Neuronal stem cell (in vitro differentiated cells): ENCODE measurements around the gene DZIP1.

Source experiments
- DNase-seq: peaks from one replicate; pipeline ENCODE4 v3.0.0-alpha.2; 2013; ENCODE audit warnings: low spot score
- H2AFZ ChIP-seq: one replicate; pipeline ENCODE4 v1.6.1; 2013; ENCODE audit warnings: mild to moderate bottlenecking, low read length, inconsistent platforms
- H2AK5ac ChIP-seq: 2 replicates; pipeline ENCODE4 v1.6.1; 2013; ENCODE audit warnings: low read depth, mild to moderate bottlenecking, inconsistent platforms, low read length, moderate library complexity, mixed read lengths
- H2BK120ac ChIP-seq: 2 replicates; pipeline ENCODE4 v1.6.1; 2013; ENCODE audit warnings: low read depth, mild to moderate bottlenecking, inconsistent platforms, low read length, moderate library complexity, mixed read lengths
- H2BK12ac ChIP-seq: one replicate; pipeline ENCODE4 v1.6.1; 2013; ENCODE audit warnings: low read length, inconsistent platforms
- H2BK15ac ChIP-seq: 2 replicates; pipeline ENCODE4 v1.6.1; 2013; ENCODE audit warnings: mild to moderate bottlenecking, low read length, inconsistent platforms, mixed read lengths
- H2BK5ac ChIP-seq: one replicate; pipeline ENCODE4 v1.6.1; 2013; ENCODE audit warnings: inconsistent platforms, mild to moderate bottlenecking, low read length, moderate library complexity
- H3K14ac ChIP-seq: one replicate; pipeline ENCODE4 v1.6.1; 2013; ENCODE audit warnings: low read length, inconsistent platforms
- H3K18ac ChIP-seq: 2 replicates; pipeline ENCODE4 v1.6.1; 2013; ENCODE audit warnings: low read length, inconsistent platforms
- H3K23ac ChIP-seq: 2 replicates; pipeline ENCODE4 v1.6.1; 2013; ENCODE audit warnings: low read depth, mild to moderate bottlenecking, mixed read lengths, low read length, inconsistent platforms; ENCODE audit not compliant: poor library complexity
- H3K27ac ChIP-seq: replicated peaks from 3 replicates; pipeline ENCODE4 v1.5.1; 2013; ENCODE audit warnings: low read length, inconsistent platforms
- H3K27me3 ChIP-seq, 3 experiments: 2 replicates each; pipeline ENCODE4 v1.6.1; 2013; ENCODE audit warnings: low read length in 3 of 3, mild to moderate bottlenecking in 2 of 3, inconsistent platforms in 1 of 3, low read depth in 1 of 3, mixed read lengths in 1 of 3, moderate library complexity in 1 of 3; ENCODE audit not compliant: control insufficient read depth in 3 of 3, insufficient read depth in 3 of 3
- H3K36me3 ChIP-seq, 2 donors: replicated peaks in 1 of 2; 2 replicates each; pipeline ENCODE4 v1.6.1; 2013; ENCODE audit warnings: low read length in 2 of 2; ENCODE audit not compliant: control insufficient read depth in 2 of 2, insufficient read depth in 2 of 2
- H3K4ac ChIP-seq: 2 replicates; pipeline ENCODE4 v1.6.1; 2013; ENCODE audit warnings: inconsistent platforms, mild to moderate bottlenecking, low read length, moderate library complexity
- H3K4me1 ChIP-seq, 2 donors: 1 replicate in 1 of 2; 2 replicates in 1 of 2; pipeline ENCODE4 v1.6.1; 2013; ENCODE audit warnings: low read length in 2 of 2, low read depth in 1 of 2; ENCODE audit not compliant: control insufficient read depth in 2 of 2, insufficient read depth in 1 of 2
- H3K4me2 ChIP-seq: one replicate; pipeline ENCODE4 v1.6.1; 2013; ENCODE audit warnings: mild to moderate bottlenecking, low read length, inconsistent platforms; ENCODE audit not compliant: insufficient read depth, poor library complexity, severe bottlenecking
- H3K4me3 ChIP-seq, 2 donors: 2 replicates each; pipeline ENCODE4 v1.5.1; 2013; ENCODE audit warnings: low read length in 2 of 2, mild to moderate bottlenecking in 2 of 2, inconsistent platforms in 1 of 2, moderate library complexity in 1 of 2
- H3K79me1 ChIP-seq: one replicate; pipeline ENCODE4 v1.6.1; 2013; ENCODE audit warnings: low read depth, mild to moderate bottlenecking, inconsistent platforms, low read length, moderate library complexity
- H3K9ac ChIP-seq: one replicate; pipeline ENCODE4 v1.6.1; 2013; ENCODE audit warnings: mild to moderate bottlenecking, low read depth, low read length, inconsistent platforms; ENCODE audit not compliant: poor library complexity
- H3K9me3 ChIP-seq, 2 donors: replicated peaks in 1 of 2; 2 replicates each; pipeline versions ENCODE3 to v1.6.1; 2013; ENCODE audit warnings: low read length in 2 of 2, mild to moderate bottlenecking in 2 of 2, inconsistent platforms in 1 of 2, low read depth in 1 of 2, mixed read lengths in 1 of 2, moderate library complexity in 1 of 2; ENCODE audit not compliant: control insufficient read depth in 2 of 2, insufficient read depth in 1 of 2
- H4K8ac ChIP-seq: one replicate; pipeline ENCODE4 v1.6.1; 2013; ENCODE audit warnings: low read depth, mild to moderate bottlenecking, inconsistent platforms, low read length, moderate library complexity
- H4K91ac ChIP-seq: one replicate; pipeline ENCODE4 v1.6.1; 2013; ENCODE audit warnings: low read length, low read depth, mild to moderate bottlenecking, inconsistent platforms; ENCODE audit not compliant: poor library complexity
- WGBS, 2 donors: extraction: QIAGEN DNeasy Blood & Tissue Kit; methylation state at CpG; one replicate each; pipeline ENCODE4 v1.1.7; 2013; ENCODE audit warnings: missing lambda C conversion rate in 2 of 2, mixed read lengths in 1 of 2; ENCODE audit not compliant: insufficient read length in 2 of 2, insufficient replicate concordance in 1 of 2; ENCODE audit errors: extremely low coverage in 2 of 2; 5-methylcytosine and 5-hydroxymethylcytosine counted together

Gene DZIP1

GRCh38 chr13:95643571-95643935, 953 bp downstream of the DZIP1 start:
- Histone ChIP-seq H3K9ac (peak overlapping the region; percentile 92), H3K18ac (peak overlapping the region; percentile 99), H3K23ac (peak overlapping the region; percentile 87), H3K27me3 (peaks cover 0 to 6% (median 0%) of the 10 kb centered on the region in 3 experiments), H3K27ac (peak overlapping the region; percentile 80), H4K91ac (no peak overlapping the region), H3K4ac (peak overlapping the region; percentile 70), H3K4me2 (peak overlapping the region; percentile 96), H2AK5ac (peak overlapping the region; percentile 15), H3K36me3 (peaks cover 9 to 37% of the 10 kb centered on the region in 2 donors), H2BK120ac (no peak overlapping the region), H2BK12ac (no peak overlapping the region), H3K14ac (peak overlapping the region; percentile 99), H2BK15ac (peak overlapping the region; percentile 61), H2AFZ (peak overlapping the region; percentile 99), H3K4me1 (peaks cover 4 to 5% of the 10 kb centered on the region in 2 donors), H2BK5ac (peak overlapping the region; percentile 90), H3K79me1 (peaks cover 10% of the 10 kb centered on the region), H3K9me3 (peaks cover 0 to 4% of the 10 kb centered on the region in 2 donors), H3K4me3 (peak overlapping the region; percentile 52 to 91), H4K8ac (no peak overlapping the region)
- no CpG with 5 or more reads among the region's 16 CpGs for WGBS, 2 donors
- DNase-seq, result peak; percentile 18

DNA sequence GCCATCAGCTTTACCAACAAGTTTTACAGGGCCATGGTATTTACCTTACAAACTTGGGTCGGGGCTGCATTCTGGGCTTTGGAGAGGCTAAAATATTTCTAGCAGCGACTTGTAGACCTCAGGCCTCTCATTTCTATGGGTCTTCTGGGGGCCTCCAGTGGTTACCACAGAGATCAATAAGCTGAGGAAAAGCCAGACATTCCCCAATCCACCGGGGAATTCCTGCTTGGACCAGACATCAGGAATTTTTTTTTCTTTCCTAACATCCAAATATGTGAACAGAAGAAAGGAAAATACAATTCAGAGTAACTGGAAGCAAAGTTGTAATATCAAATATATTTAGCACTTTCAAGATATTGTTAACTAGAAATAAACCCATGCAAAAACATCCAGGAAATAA, 1.5 kb downstream of the DZIP1 start:
- no peak overlapping the region for H2BK12ac ChIP-seq
- H2AFZ ChIP-seq, result no peak overlapping the region
- peaks cover 9 to 43% of the 10 kb centered on the region in 2 donors for H3K36me3 ChIP-seq
- H4K8ac ChIP-seq, result no peak overlapping the region
- H3K4ac ChIP-seq, result no peak overlapping the region
- no peak overlapping the region for H2BK5ac ChIP-seq
- H3K4me2 ChIP-seq, result peak overlapping the region; percentile 36
- H3K27ac ChIP-seq, result no peak overlapping the region
- H2BK120ac ChIP-seq, result no peak overlapping the region
- H3K23ac ChIP-seq, result no peak overlapping the region
- no peak overlapping the region for H2BK15ac ChIP-seq
- no peak overlapping the region for H3K9ac ChIP-seq
- peaks cover 10% of the 10 kb centered on the region for H3K79me1 ChIP-seq
- WGBS, 2 donors, result no CpG with 5 or more reads among the region's 3 CpGs
- no peak overlapping the region for H4K91ac ChIP-seq
- H2AK5ac ChIP-seq, result no peak overlapping the region
- H3K27me3 ChIP-seq, result peaks cover 0 to 6% (median 0%) of the 10 kb centered on the region in 3 experiments
- no peak for DNase-seq
- H3K14ac ChIP-seq, result no peak overlapping the region
- peak overlapping the region in 1 of 2 donors; percentile 52 for H3K4me3 ChIP-seq
- H3K9me3 ChIP-seq, result peaks cover 0 to 4% of the 10 kb centered on the region in 2 donors
- peaks cover 4 to 5% of the 10 kb centered on the region in 2 donors for H3K4me1 ChIP-seq
- no peak overlapping the region for H3K18ac ChIP-seq

- peaks cover 4 to 5% of the 10 kb centered on the region in 2 donors for H3K4me1 ChIP-seq
- peak overlapping the region; percentile 66 for H2BK5ac ChIP-seq
- H2BK120ac ChIP-seq, result no peak overlapping the region
- H2AK5ac ChIP-seq, result peak overlapping the region; percentile 52
- peak overlapping the region; percentile 73 for H3K23ac ChIP-seq
- no peak overlapping the region for H3K14ac ChIP-seq
- no peak overlapping the region for H2AFZ ChIP-seq
- H2BK12ac ChIP-seq, result no peak overlapping the region
- no peak overlapping the region for H3K4ac ChIP-seq
- no peak overlapping the region for H3K27ac ChIP-seq
- no peak overlapping the region for H4K8ac ChIP-seq
- H3K27me3 ChIP-seq, result no peaks in the 10 kb centered on the region
- peak; percentile 6 for DNase-seq
- peak overlapping the region; percentile 57 for H3K4me2 ChIP-seq
- H3K79me1 ChIP-seq, result peaks cover 10% of the 10 kb centered on the region
- H3K36me3 ChIP-seq, result peaks cover 9 to 51% of the 10 kb centered on the region in 2 donors
- H2BK15ac ChIP-seq, result no peak overlapping the region
- H3K9ac ChIP-seq, result peak overlapping the region; percentile 81
- WGBS, 2 donors, result no CpG with 5 or more reads among the region's 35 CpGs
- peak overlapping the region in 1 of 2 donors; percentile 62 for H3K4me3 ChIP-seq
- H3K18ac ChIP-seq, result peak overlapping the region; percentile 48
- no peak overlapping the region for H4K91ac ChIP-seq
- H3K9me3 ChIP-seq, result peaks cover 0 to 4% of the 10 kb centered on the region in 2 donors
Observed at GRCh38 chr13:95642028-95642621, 2.4 kb downstream of the DZIP1 start.

- H2AFZ ChIP-seq, result no peak overlapping the region
- DNase-seq, result no peak
Observed at GRCh38 chr13:95641291-95642027, 3.0 kb downstream of the DZIP1 start.

More at GRCh38 chr13:95641291-95642027, 3.0 kb downstream of the DZIP1 start:
- Histone ChIP-seq H3K18ac (peak overlapping the region; percentile 7), H2BK5ac (peak overlapping the region; percentile 66), H3K4me2 (peak overlapping the region; percentile 57), H3K4ac (no peak overlapping the region), H3K9ac (no peak overlapping the region), H2BK120ac (no peak overlapping the region), H3K27me3 (no peaks in the 10 kb centered on the region), H3K4me1 (peaks cover 4 to 5% of the 10 kb centered on the region in 2 donors), H3K23ac (no peak overlapping the region), H3K14ac (no peak overlapping the region), H4K91ac (no peak overlapping the region), H4K8ac (peak overlapping the region; percentile 70), H3K27ac (no peak overlapping the region), H3K9me3 (peaks cover 0 to 4% of the 10 kb centered on the region in 2 donors), H2BK15ac (no peak overlapping the region), H2AK5ac (peak overlapping the region; percentile 66), H3K4me3 (peak overlapping the region in 1 of 2 donors; percentile 49), H2BK12ac (no peak overlapping the region), H3K79me1 (peaks cover 10% of the 10 kb centered on the region), H3K36me3 (peaks cover 9 to 58% of the 10 kb centered on the region in 2 donors)
- WGBS, 2 donors, result no CpG with 5 or more reads among the region's 58 CpGs
